Measurements from ENCODE around the gene HLCS. TPM values are rescaled to one million over a fixed set of nuclear protein-coding genes. Genes with fewer than 3 reads are reported as not detected.

The HLCS gene
- total and polyA plus RNA-seq, 8 donors = 15.9 to 25.3 (median 16.7) TPM

DNA sequence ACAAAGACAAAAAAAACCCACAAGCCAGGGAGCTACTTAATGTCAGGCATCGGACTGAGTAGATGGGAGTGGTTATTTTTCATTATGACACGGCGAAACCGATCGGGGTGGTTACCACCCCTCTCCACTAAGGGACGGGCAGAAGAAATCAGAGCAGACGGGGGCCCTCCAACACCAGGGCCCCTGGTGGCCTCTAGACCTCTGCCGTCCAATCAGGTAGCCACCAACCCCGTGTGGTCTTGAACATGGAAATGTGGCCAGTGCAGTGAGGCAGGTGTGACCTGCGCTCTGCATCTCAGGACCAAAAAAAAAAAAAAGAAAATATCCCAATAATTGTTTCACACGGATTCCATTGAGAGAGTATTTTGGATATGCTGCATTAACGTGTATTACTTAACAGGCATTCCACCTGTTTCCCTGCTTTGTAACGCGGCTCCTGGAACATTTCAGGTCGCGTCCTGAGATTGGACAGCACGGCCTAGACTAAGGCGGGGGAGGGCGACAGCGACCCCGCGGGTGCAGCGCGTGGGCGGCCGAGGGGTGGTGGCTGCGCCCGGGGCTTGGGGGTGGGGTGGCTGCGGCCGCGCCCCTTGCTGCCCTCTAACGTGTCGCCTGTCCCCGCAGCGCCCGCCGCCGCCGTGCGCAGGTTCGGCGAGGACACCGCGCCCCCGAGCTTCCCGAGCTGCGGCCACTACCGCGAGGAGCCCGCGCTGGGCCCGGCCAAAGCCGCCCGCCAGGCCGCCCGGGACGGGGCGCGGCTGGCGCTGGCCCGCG is 219.2 kb downstream of the HLCS start:
- Histone ChIP-seq H3K27ac (no peak overlapping the region), H3K4me1 (peaks cover 0 to 15% of the 10 kb centered on the region in 2 donors), H3K9me3 (no peaks in the 10 kb centered on the region), H3K4me3 (peak overlapping the region in 1 of 2 donors; percentile 22), H3K36me3 (no peaks in the 10 kb centered on the region), H3K27me3 (peaks cover 30 to 63% of the 10 kb centered on the region in 2 donors)
- intact Hi-C loops (cut with DNase I) = loop anchor here in 1 of 2 donors (10.0 kb wide), 1 partner anchor 178 kb away; no protein-coding TSS in a partner anchor
- DNase-seq = peak in 1 of 4 donors; percentile 16
- TF ChIP-seq, protein P1, sequence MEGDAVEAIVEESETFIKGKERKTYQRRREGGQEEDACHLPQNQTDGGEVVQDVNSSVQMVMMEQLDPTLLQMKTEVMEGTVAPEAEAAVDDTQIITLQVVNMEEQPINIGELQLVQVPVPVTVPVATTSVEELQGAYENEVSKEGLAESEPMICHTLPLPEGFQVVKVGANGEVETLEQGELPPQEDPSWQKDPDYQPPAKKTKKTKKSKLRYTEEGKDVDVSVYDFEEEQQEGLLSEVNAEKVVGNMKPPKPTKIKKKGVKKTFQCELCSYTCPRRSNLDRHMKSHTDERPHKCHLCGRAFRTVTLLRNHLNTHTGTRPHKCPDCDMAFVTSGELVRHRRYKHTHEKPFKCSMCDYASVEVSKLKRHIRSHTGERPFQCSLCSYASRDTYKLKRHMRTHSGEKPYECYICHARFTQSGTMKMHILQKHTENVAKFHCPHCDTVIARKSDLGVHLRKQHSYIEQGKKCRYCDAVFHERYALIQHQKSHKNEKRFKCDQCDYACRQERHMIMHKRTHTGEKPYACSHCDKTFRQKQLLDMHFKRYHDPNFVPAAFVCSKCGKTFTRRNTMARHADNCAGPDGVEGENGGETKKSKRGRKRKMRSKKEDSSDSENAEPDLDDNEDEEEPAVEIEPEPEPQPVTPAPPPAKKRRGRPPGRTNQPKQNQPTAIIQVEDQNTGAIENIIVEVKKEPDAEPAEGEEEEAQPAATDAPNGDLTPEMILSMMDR (IDR thresholded peaks at IDR 0.05) = no peak
- peak; percentile 25 for ATAC-seq

DNA sequence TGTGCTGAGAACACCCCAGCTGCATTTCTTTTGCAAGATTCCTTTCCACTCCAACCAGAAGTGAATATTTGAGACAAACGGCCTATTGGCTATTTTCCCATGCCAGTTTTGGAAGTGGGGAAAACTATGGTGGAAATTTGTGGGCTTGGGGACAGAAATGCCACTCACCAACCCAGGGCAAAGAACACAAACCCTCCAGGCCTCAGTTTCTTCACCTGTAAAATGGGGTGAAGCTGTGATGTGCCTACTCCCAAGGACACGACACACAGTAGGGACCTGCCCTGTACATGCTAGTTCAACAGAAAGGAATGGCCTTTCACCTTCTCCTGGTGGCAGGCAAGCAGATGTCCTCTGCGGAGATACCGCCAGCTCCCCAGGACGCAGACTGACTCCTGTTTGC is 221.0 kb downstream of the HLCS start:
- no peaks in the 10 kb centered on the region for H3K36me3 ChIP-seq
- peaks cover 0 to 9% of the 10 kb centered on the region in 2 donors for H3K4me1 ChIP-seq
- TF ChIP-seq, protein P1 (IDR thresholded peaks at IDR 0.05) = no peak
- ATAC-seq (no peak), DNase-seq (no peak)
- no peak overlapping the region for H3K27ac ChIP-seq
- H3K4me3 ChIP-seq = no peak overlapping the region
- intact Hi-C loops (cut with DNase I) = loop anchor here in 1 of 2 donors (10.0 kb wide), 1 partner anchor 179 kb away; no protein-coding TSS in a partner anchor
- H3K27me3 ChIP-seq = peaks cover 30 to 68% of the 10 kb centered on the region in 2 donors
- H3K9me3 ChIP-seq = no peaks in the 10 kb centered on the region

DNA sequence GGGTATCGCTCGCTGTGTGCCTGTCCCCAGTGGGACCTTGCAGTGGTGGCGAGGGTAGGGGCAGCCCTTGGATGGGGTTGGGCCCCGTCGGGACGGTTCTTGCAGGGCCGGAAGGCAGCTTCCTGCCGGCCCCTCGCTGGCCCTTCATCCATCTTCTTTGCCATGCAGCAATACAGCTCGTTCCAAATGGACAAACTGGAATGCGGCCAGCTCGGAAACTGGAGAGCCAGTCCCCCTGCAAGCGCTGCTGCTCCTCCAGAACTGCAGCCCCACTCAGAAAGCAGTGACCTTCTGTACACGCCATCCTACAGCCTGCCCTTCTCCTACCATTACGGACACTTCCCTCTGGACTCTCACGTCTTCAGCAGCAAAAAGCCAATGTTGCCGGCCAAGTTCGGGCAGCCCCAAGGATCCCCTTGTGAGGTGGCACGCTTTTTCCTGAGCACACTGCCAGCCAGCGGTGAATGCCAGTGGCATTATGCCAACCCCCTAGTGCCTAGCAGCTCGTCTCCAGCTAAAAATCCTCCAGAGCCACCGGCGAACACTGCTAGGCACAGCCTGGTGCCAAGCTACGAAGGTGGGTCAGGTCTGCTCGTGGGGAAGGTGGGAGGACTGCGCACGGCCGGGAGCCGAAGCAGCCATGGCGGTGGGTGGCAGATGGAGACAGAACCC is 221.8 kb downstream of the HLCS start:
- peak in 2 of 4 donors; percentile 50 to 60 for DNase-seq
- no peak overlapping the region for H3K4me3 ChIP-seq

DNA sequence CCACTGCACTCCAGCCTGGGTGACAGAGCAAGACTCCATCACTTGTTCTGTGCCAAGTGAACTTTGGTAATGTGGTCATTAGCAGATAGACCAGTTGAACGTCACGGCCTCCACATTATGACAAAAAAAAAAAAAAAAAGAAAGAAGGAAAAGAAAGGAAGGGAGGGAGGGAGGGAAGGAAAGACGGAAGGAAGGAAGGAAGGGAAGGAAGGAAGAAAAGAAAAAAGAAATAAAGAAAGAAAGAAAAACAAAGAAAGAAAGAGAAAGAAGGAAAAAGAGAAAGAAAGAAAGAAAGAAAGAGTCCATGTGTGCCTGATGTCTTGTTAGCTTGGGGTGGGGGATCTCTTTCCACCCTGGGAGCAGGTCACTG is 222.3 kb downstream of the HLCS start:
- Histone ChIP-seq H3K36me3 (no peaks in the 10 kb centered on the region), H3K4me3 (no peak overlapping the region), H3K9me3 (no peaks in the 10 kb centered on the region), H3K27ac (no peak overlapping the region), H3K4me1 (peaks cover 0 to 9% of the 10 kb centered on the region in 2 donors), H3K27me3 (peaks cover 30 to 68% of the 10 kb centered on the region in 2 donors)
- DNase-seq (no peak), ATAC-seq (no peak)
- TF ChIP-seq, protein P1 (IDR thresholded peaks at IDR 0.05) = no peak
- intact Hi-C loops (cut with DNase I) = loop anchor here in 1 of 2 donors (10.0 kb wide), 1 partner anchor 181 kb away; no protein-coding TSS in a partner anchor

More for the DNA sequence above, 221.8 kb downstream of the HLCS start:
- Histone ChIP-seq H3K36me3 (no peaks in the 10 kb centered on the region), H3K27ac (no peak overlapping the region), H3K4me1 (peaks cover 0 to 9% of the 10 kb centered on the region in 2 donors), H3K27me3 (peaks cover 30 to 74% of the 10 kb centered on the region in 2 donors), H3K9me3 (no peaks in the 10 kb centered on the region)
- TF ChIP-seq, protein P1 (IDR thresholded peaks at IDR 0.05) = no peak
- intact Hi-C loops (cut with DNase I) = loop anchor here in 1 of 2 donors (10.0 kb wide), 1 partner anchor 180 kb away; no protein-coding TSS in a partner anchor
- ATAC-seq = peak; percentile 28

DNA sequence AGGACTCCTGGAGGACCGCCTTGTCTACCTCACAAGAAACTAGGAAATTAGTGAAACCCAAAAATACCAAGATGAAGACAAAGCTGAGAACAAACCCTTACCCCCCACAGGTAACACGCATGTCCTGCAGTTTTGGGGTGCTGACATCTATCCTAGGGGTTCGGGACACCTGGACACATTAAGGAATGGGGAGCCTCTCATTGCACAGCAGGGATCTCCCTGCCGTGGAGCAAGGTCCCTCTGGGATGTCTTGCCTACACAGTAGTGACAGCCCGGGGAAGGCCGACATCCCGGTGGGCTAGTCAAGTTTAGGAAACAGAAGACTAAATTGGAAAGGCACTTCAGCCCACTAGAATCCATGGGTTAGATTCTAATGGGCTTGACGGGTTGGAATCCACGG is 223.0 kb downstream of the HLCS start:
- TF ChIP-seq, protein P1 (IDR thresholded peaks at IDR 0.05) = no peak
- peaks cover 24 to 65% of the 10 kb centered on the region in 2 donors for H3K27me3 ChIP-seq
- intact Hi-C loops (cut with DNase I) = loop anchor here in 1 of 2 donors (10.0 kb wide), 1 partner anchor 181 kb away; no protein-coding TSS in a partner anchor
- no peak overlapping the region for H3K4me3 ChIP-seq
- no peak overlapping the region for H3K27ac ChIP-seq
- peaks cover 0 to 9% of the 10 kb centered on the region in 2 donors for H3K4me1 ChIP-seq
- no peaks in the 10 kb centered on the region for H3K36me3 ChIP-seq
- ATAC-seq (no peak), DNase-seq (no peak)
- H3K9me3 ChIP-seq = no peaks in the 10 kb centered on the region
